ENCODE results near the gene XIST.
"Not testable (repeated sequence)": the region's sequence is repeated elsewhere in the genome, so short reads cannot be mapped to it uniquely, and the experiment has no call there.

XIST gene

DNA sequence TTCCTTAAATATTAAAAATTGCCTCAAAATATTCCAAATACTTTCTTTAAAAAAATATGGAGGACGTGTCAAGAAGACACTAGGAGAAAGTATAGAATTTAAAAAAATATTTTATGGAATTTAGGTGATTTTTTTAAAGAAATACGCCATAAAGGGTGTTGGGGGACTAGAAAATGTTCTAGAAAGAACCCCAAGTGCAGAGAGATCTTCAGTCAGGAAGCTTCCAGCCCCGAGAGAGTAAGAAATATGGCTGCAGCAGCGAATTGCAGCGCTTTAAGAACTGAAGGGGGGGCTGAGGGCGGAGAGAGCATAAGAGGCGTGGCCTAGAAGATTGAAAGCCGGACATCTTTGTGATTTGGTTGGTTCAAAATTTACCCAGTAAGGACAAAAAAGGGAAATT is at the start of gene XIST:
XIST (minus strand) TSS at position 248 of the 400 bp plus-strand sequence.
- DNase-seq (ENCODE audit: low spot score) = peak; percentile 50

DNA sequence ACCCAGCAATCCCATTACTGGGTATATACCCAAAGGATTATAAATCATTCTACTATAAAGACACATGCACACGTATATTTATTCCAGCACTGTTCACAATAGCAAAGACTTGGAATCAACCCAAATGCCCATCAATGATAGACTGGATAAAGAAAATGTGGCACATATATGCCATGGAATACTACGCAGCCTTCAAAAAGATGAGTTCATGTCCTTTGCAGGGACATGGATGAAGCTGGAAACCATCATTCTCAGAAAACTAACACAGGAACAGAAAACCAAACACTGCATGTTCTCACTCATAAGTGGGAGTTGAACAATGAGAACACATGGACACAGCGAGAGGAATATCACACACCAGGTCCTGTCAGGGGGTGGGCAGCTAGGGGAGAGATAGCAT is 45.8 kb upstream of the XIST start:
- not testable (repeated sequence) for DNase-seq (ENCODE audit: low spot score)

GRCh38 chrX:73892515-73893090 is 40.1 kb upstream of the XIST start:
- not testable (repeated sequence) for DNase-seq (ENCODE audit: low spot score)

GRCh38 chrX:73882260-73882659 is 29.7 kb upstream of the XIST start:
- not testable (repeated sequence) for DNase-seq (ENCODE audit: low spot score)

- no peak for DNase-seq (ENCODE audit: low spot score)
Observed at GRCh38 chrX:73877687-73878086, 25.2 kb upstream of the XIST start.

- no peak for DNase-seq (ENCODE audit: low spot score)
Observed at GRCh38 chrX:73876911-73877310, 24.4 kb upstream of the XIST start.

- no peak for DNase-seq (ENCODE audit: low spot score)
Observed at GRCh38 chrX:73868916-73869315, 16.4 kb upstream of the XIST start.

GRCh38 chrX:73867144-73867543 is 14.6 kb upstream of the XIST start:
- DNase-seq (ENCODE audit: low spot score) = no peak

DNA sequence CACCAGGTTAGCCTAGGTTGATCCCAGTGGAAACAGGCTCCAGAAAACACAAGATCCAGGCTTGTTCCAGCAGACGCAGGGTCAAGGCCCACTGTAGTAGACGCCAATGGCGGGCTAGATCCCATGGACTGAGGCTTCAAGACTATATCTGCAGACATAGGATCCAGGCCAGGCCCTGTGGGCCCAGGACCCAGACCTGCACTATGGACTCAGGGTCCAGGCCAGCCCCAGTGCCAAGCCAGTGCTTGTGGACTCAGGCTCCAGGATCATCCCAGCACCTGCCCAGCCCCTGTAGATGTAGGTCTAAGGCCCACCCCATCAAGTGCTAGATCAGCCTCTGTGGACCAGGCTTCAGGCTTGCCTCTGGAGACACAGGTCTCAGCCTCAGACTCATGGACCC is 11.3 kb upstream of the XIST start:
- DNase-seq (ENCODE audit: low spot score) = no peak

- DNase-seq (ENCODE audit: low spot score) = no peak
Observed at GRCh38 chrX:73863268-73863667, 10.8 kb upstream of the XIST start.

GRCh38 chrX:73859622-73860021 is 7.1 kb upstream of the XIST start:
- no peak for DNase-seq (ENCODE audit: low spot score)

GRCh38 chrX:73855546-73855945 is 3.0 kb upstream of the XIST start:
- peak; percentile 36 for DNase-seq (ENCODE audit: low spot score)

DNA sequence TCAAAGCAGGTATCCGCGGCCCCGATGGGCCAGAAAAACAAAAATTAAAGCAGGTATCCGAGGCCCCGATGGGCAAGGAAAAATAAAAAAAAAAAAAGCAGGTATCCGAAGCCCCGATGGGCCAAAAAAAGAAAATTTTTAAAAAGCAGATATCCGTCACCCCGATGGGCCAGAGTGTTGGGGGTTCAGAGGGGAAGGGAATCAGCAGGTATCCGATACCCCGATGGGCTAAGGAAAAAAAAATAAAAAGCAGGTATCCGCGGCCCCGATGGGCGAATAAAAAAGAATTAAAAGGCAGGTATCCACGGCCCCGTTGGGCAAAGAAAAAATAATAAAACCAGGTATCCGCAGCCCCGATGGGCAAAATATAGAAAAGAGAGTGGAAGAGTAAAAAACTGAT is 492 bp downstream of the XIST start:
- no peak for DNase-seq (ENCODE audit: low spot score)

GRCh38 chrX:73851014-73852009 is 1.2 kb downstream of the XIST start:
- DNase-seq (ENCODE audit: low spot score) = peak; percentile 77

DNA sequence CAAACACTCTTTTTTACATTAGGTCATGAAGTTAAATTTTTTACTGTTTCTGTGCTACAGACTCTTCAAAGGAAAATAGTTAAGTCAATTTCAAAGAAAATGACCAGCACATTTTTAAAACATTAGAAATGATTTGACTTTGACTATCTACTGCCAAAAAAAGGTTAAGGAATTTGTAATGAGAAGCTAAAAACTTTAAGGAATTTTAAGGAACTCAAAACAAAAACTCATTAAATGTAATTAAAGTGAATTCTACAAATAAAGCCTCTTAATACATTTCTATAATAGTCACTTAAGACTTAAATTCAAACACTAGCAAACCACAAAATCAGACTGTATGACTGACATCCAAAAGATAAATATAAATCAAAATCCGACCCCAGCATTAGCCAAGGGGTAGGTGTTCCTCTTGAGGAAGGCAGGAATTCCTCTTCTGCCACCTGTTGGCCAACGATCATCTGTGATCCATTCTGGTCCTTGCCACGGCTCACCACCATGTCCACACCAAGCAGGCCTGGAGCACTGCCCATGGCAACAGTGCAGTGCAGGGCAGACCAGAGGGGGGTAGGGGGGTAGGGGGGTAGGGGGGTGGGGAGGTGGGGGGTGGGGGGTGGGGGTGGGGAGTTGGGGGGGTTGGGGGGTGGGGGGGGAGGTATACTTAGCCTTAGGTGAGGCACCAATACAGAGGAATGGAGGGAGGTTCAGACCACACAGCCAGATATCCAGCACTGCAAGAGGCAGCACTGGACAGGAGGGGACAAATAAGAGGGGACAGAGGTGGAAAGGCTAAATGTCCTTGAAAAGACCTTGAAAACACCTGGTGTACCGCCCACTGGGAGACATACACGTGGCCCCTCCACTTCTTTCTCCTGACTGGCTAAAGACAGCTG is 2.1 kb downstream of the XIST start:
- no peak for DNase-seq (ENCODE audit: low spot score)

DNA sequence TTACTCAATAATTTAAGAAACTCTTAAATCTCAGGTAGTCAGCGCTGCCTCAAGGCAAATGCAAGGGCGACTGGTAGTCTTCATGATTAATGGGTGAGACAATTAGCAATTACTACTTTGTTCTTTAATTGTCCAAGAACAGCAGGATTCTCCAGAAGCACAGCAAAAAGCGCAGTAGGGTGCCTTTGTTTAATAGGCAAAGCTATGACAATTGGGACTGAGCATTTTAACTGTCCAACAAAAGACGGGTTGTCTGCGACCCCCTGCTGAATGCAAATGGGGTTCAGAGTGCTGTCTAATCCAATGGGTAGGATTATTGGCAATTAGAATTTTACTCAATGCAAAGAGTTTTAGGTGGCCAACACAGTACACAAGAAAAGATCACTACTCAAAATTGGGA is 3.4 kb downstream of the XIST start:
- no peak for DNase-seq (ENCODE audit: low spot score)

DNA sequence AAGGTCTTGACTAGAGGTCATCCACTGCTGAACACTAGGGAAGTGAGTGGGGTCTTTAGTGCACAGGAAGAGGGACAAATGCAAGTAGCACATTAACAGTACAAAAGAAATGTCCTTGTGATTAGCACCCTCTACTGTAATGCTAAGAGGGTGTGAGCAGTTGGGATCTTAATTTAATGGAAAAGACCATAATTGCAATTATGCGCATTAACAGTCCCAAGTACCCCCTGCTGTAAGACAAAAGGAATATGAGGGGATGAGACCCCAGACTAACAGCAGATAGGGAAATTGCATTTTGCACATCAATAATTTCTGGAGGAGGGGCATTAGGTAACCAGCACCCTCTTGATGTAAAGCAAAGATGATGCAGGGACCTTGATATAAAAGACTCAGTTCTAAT is 4.5 kb downstream of the XIST start:
- DNase-seq (ENCODE audit: low spot score) = no peak

DNA sequence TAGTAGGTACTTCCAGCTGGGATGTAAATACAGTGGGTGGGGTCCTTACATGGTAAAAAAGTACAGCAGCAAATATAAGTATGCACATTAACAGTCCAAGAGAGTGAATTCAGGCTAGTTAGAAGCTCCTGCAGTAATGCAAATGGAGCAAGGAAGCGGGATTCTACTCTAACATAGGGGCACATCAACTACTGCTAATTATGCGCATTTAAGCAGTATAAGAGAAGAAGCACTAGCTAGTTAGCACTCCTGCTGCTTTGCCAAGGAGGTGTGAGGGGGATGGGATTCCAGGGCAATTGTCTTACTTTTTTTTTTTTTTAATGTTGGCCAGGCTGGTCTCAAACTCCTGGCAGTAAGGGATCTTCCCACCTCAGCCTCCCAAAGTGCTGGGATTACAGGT is 5.4 kb downstream of the XIST start:
- no peak for DNase-seq (ENCODE audit: low spot score)

GRCh38 chrX:73842541-73843234 is 9.8 kb downstream of the XIST start:
- no peak for DNase-seq (ENCODE audit: low spot score)

- DNase-seq (ENCODE audit: low spot score) = no peak
Observed at GRCh38 chrX:73841337-73841736, 11.2 kb downstream of the XIST start.

GRCh38 chrX:73840120-73840924 is 12.2 kb downstream of the XIST start:
- DNase-seq (ENCODE audit: low spot score) = no peak
